ENCODE results near the gene PMFBP1.
A peak's percentile ranks its signal among the peaks of the same experiment; 100 is the strongest.

The PMFBP1 gene

GRCh38 chr16:72211110-72211509 is 39.2 kb upstream of the PMFBP1 start:
- in situ Hi-C loops (cut with MboI; ENCODE audit: low pct_unique_long_range_greater_than_20kb, low sequenced_read_pairs, unreplicated experiment): no loop called here
- DNase-seq (ENCODE audit: low spot score): no peak
- TF ChIP-seq, protein P1, sequence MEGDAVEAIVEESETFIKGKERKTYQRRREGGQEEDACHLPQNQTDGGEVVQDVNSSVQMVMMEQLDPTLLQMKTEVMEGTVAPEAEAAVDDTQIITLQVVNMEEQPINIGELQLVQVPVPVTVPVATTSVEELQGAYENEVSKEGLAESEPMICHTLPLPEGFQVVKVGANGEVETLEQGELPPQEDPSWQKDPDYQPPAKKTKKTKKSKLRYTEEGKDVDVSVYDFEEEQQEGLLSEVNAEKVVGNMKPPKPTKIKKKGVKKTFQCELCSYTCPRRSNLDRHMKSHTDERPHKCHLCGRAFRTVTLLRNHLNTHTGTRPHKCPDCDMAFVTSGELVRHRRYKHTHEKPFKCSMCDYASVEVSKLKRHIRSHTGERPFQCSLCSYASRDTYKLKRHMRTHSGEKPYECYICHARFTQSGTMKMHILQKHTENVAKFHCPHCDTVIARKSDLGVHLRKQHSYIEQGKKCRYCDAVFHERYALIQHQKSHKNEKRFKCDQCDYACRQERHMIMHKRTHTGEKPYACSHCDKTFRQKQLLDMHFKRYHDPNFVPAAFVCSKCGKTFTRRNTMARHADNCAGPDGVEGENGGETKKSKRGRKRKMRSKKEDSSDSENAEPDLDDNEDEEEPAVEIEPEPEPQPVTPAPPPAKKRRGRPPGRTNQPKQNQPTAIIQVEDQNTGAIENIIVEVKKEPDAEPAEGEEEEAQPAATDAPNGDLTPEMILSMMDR (IDR thresholded peaks at IDR 0.05; ENCODE audit: extremely low read depth, insufficient read depth, missing control alignments): no peak

GRCh38 chr16:72210555-72210954 is 38.6 kb upstream of the PMFBP1 start:
- in situ Hi-C loops (cut with MboI; ENCODE audit: low pct_unique_long_range_greater_than_20kb, low sequenced_read_pairs, unreplicated experiment): no loop called here
- TF ChIP-seq, protein P1 (IDR thresholded peaks at IDR 0.05; ENCODE audit: extremely low read depth, insufficient read depth, missing control alignments): no peak
- DNase-seq (ENCODE audit: low spot score): no peak

- DNase-seq (ENCODE audit: low spot score): no peak
- TF ChIP-seq, protein P1 (IDR thresholded peaks at IDR 0.05; ENCODE audit: extremely low read depth, insufficient read depth, missing control alignments): no peak
- in situ Hi-C loops (cut with MboI; ENCODE audit: low pct_unique_long_range_greater_than_20kb, low sequenced_read_pairs, unreplicated experiment): no loop called here
Measured at GRCh38 chr16:72210072-72210471, 38.1 kb upstream of the PMFBP1 start.

DNA sequence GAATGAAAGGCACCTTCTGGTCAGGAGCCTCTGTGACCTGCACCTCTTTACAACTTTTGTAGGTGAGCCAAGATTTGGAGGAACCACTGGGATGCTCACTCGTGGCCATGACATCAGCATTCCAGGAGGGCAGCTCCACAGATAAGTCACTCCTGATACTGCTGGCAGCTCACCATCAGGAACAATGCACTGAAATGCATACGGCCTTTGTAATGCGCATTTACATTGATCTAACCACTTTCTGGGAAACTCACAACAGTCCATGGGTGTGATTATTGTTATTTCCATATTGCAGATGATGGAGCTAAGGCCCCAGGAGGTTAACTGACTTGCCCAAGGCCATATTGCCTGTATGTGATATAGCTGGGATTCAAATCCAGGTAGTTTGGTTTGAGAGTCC is 34.3 kb upstream of the PMFBP1 start:
- in situ Hi-C loops (cut with MboI; ENCODE audit: low pct_unique_long_range_greater_than_20kb, low sequenced_read_pairs, unreplicated experiment): no loop called here
- TF ChIP-seq, protein P1 (IDR thresholded peaks at IDR 0.05; ENCODE audit: extremely low read depth, insufficient read depth, missing control alignments): no peak
- DNase-seq (ENCODE audit: low spot score): no peak

GRCh38 chr16:72203401-72203800 is 31.4 kb upstream of the PMFBP1 start:
- peak; percentile 43 for DNase-seq (ENCODE audit: low spot score)
- TF ChIP-seq, protein P1 (IDR thresholded peaks at IDR 0.05; ENCODE audit: extremely low read depth, insufficient read depth, missing control alignments): no peak
- in situ Hi-C loops (cut with MboI; ENCODE audit: low pct_unique_long_range_greater_than_20kb, low sequenced_read_pairs, unreplicated experiment): no loop called here

DNA sequence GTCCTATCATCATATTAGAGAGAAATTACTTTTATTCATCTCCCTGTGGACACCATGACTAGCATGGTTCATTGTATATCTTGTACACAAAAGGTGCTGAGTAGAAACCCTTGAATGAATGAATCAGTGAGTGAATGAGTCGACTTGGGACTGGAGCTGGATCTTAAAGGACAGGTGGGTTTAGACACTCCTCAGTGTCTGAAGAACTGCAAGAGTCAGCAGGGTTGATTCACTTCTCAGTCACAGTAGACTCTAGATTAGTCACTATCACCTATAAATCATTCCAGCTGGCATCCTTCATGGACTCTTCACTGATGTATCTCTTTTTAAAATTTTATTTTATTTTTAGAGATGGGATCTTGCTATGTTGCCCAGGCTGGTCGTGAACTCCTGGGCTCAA is 30.1 kb upstream of the PMFBP1 start:
- no peak for DNase-seq (ENCODE audit: low spot score)
- TF ChIP-seq, protein P1 (IDR thresholded peaks at IDR 0.05; ENCODE audit: extremely low read depth, insufficient read depth, missing control alignments): no peak
- in situ Hi-C loops (cut with MboI; ENCODE audit: low pct_unique_long_range_greater_than_20kb, low sequenced_read_pairs, unreplicated experiment): no loop called here

GRCh38 chr16:72201387-72201786 is 29.4 kb upstream of the PMFBP1 start:
- in situ Hi-C loops (cut with MboI; ENCODE audit: low pct_unique_long_range_greater_than_20kb, low sequenced_read_pairs, unreplicated experiment): no loop called here
- TF ChIP-seq, protein P1 (IDR thresholded peaks at IDR 0.05; ENCODE audit: extremely low read depth, insufficient read depth, missing control alignments): no peak
- no peak for DNase-seq (ENCODE audit: low spot score)
